H1 (cell line): ENCODE results near the gene PPIF.

Experiments
- CBX8 ChIP-seq: fragments of 300-800, 300-1000 bp; sonication (generic); IDR thresholded peaks from 2 replicates; pipeline ENCODE4 v1.7.1; 2016; ENCODE audit warnings: low read depth, low read length, borderline replicate concordance
- CTCF ChIP-seq, 3 experiments: IDR thresholded peaks; 1 replicate in 2 of 3; 2 replicates in 1 of 3; pipeline versions ENCODE4 v1.5.1 to v1.6.1; 2011; ENCODE audit warnings: low read length in 3 of 3, mild to moderate bottlenecking in 3 of 3, inconsistent platforms in 2 of 3, low read depth in 1 of 3, moderate library complexity in 1 of 3; ENCODE audit not compliant: insufficient read depth in 1 of 3; ENCODE audit errors: control extremely low read depth in 1 of 3
- HDAC6 ChIP-seq: IDR thresholded peaks from one replicate; pipeline ENCODE4 v1.7.1; 2012; ENCODE audit warnings: low read depth, mild to moderate bottlenecking, inconsistent platforms, low read length, moderate library complexity
- POLR2A ChIP-seq, 2 experiments: IDR thresholded peaks; 1 replicate in 1 of 2; 2 replicates in 1 of 2; pipeline ENCODE4 v1.6.1; 2011; ENCODE audit warnings: low read depth in 2 of 2, low read length in 2 of 2, mild to moderate bottlenecking in 2 of 2; ENCODE audit errors: control extremely low read depth in 1 of 2
- POU5F1 ChIP-seq: IDR thresholded peaks from 2 replicates; pipeline ENCODE4 v1.6.1; 2011; ENCODE audit warnings: low read depth, mild to moderate bottlenecking, low read length, moderate library complexity
- SIN3A ChIP-seq, 2 experiments: IDR thresholded peaks in 1 of 2; conservative IDR thresholded peaks in 1 of 2; 2 replicates each; pipeline ENCODE4 v1.6.1; 2011 to 2012; ENCODE audit warnings: low read length in 2 of 2, improper control_type of control experiment in 1 of 2, low read depth in 1 of 2, mild to moderate bottlenecking in 1 of 2

- no peak for TF ChIP-seq CTCF (IDR thresholded peaks at IDR 0.05; ENCODE audit: control extremely low read depth in 1 of 3, insufficient read depth in 1 of 3, low read depth in 1 of 3, low read length in 3 of 3)
- no peak for TF ChIP-seq POLR2A (IDR thresholded peaks at IDR 0.05; ENCODE audit: control extremely low read depth in 1 of 2, low read depth in 2 of 2, low read length in 2 of 2)
- TF ChIP-seq POU5F1 = no peak
- no peak for TF ChIP-seq CBX8
- TF ChIP-seq SIN3A (conservative IDR thresholded peaks at IDR 0.05 in 1 of 2, IDR thresholded peaks at IDR 0.05 in 1 of 2; ENCODE audit: low read depth in 1 of 2, low read length in 2 of 2) = no peak
- no peak for TF ChIP-seq HDAC6
Measured at GRCh38 chr10:79348640-79348988, 1.3 kb downstream of the PPIF start.
